ENCODE results near the gene LRRC25. TPM values are rescaled to one million over a fixed set of nuclear protein-coding genes. Genes with fewer than 3 reads are reported as not detected.
A peak's percentile ranks its signal among the peaks of the same experiment; 100 is the strongest.
"Not testable (repeated sequence)": the region's sequence is repeated elsewhere in the genome, so short reads cannot be mapped to it uniquely, and the experiment has no call there.

Gene LRRC25
- total RNA-seq, 1 experiment from 2014 or later: not detected

DNA sequence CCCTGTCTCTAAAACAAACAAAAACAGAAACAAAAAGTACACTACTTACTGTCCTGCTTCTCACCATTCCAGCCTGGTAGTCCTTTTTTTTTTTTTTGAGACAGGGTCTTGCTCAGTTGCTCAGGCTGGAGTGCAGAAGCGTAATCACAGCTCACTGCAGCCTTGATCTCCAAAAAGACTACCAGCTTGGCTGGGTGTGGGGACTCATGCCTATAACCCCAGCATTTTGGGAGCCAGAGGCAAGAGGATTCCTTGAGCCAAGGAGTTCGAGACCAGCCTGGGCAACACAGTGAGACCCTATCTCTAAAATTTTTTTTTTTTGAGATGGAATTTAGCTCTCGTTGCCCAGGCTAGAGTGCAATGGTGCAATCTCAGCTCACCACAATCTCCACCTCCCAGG is 16.6 kb downstream of the LRRC25 start:
- DNase-seq (ENCODE audit: low read depth): no peak

DNA sequence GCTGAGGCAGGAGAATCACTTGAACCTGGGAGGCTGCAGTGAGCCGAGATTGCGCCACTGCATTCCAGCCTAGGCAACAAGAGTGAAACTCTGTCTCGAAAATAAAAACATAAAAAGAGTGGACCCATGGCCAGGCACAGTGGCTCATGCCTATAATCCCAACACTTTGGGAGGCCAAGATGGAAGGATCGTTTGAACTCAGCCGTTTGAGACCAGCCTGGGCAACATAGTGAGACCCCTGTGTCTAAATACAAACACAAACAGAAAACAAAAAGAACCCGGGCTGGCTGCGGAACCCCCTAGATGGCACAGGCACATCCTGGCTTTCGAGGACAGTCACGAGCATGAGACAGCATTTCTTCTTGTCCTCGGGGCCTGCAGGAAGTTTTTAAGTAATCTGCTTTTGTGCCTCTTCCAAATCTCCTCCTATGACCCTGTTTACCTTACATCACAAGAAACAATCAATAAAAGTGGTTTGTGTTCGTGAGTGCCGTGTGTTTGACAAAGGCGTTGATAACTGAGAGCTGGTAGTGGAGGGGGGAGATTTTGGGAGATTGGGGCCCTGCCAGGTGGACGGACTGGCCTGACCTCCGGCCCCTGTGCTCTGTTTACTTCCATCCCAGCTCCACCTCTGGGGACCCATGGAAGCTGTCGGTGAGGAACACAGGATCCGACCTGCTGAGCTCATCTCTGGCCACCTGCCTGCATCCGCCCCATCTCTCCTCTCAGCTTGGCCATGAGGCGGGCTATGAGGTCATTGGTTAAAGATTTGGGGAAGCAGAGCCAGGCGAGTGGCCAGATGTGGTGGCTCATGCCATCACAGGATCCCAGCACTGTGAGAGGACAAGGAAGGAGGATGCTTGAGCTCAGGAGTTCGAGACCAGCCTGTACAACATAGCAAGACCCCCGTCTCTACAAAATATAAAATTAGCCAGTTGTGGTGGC is 17.3 kb downstream of the LRRC25 start:
- peak; percentile 89 for DNase-seq (ENCODE audit: low read depth)

DNA sequence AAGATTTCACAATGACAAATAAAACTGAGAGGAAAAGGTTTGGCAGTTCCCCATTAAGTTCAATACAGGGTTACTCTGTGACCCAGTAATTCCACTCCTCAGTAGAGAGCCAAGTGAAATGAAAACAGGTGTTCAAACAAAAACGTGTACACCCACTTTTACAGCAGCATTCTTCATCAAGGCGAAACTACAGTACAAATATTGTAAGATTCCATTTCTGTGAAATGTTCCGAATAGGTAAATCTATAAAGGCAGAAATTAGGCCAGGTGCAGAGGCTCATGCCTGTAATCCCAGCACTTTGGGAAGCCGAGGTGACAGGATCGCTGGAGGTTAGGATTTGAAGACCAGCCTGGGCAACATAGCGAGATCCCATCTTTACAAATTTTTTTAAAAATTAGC is 20.4 kb downstream of the LRRC25 start:
- DNase-seq (ENCODE audit: low read depth): no peak

DNA sequence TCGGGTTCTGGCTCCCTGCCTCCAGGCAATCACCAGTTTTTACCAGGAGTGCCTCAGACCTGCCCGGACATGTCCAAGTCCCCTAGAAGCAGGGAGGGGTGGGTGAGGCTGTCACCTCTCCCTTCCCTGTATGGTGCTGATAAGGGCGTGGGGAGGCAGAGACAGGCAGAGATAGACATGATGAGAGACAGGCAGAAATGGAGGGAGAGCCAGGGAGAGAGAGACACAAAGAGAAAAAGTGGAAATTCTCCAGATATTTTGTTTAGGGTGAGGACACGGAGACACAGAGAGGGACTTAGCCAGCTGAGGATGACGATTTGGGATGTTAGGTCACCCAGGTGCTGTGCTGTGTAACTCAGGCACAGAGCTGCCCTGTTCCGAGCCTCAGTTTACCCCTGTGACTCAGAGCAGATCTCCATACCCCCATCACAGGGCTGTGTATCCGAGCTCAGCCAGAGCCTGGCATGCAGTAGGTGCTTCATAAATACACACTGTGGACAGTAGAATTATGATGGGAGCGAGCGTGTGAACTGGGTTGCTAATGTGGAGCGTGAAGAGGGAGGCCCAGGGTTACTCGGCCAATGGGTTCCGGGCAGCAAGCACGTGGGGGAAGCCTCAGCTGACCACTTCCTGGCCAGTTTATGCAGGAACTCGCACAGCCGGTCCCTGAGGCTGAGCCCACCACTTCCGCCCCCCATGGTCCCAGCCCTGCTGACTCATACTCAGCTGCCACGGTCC is 23.4 kb downstream of the LRRC25 start:
- DNase-seq (ENCODE audit: low read depth): peak; percentile 99

DNA sequence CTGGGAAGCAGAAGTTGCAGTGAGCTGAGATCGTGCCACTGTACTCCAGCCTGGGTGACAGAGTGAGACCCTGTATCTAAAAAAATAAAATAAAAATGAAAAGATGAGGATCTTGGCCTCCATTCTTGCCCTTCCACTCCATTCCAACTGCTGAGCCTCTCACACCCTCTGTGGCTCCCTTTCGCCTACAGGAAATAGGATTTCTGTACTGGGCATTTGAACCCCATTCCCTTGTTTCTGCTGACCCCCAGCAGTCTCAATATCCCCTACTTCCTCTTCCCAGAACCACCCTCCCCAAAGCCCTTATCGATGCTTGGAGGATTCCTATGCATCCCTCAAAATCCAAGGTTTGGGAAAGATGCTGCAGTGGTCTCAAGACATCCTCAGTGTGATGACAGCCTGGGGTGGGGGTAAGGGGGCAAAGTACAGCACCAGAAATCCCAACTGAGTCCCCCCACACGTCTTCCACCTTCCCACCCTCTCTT is 24.0 kb downstream of the LRRC25 start:
- DNase-seq (ENCODE audit: low read depth): no peak

DNA sequence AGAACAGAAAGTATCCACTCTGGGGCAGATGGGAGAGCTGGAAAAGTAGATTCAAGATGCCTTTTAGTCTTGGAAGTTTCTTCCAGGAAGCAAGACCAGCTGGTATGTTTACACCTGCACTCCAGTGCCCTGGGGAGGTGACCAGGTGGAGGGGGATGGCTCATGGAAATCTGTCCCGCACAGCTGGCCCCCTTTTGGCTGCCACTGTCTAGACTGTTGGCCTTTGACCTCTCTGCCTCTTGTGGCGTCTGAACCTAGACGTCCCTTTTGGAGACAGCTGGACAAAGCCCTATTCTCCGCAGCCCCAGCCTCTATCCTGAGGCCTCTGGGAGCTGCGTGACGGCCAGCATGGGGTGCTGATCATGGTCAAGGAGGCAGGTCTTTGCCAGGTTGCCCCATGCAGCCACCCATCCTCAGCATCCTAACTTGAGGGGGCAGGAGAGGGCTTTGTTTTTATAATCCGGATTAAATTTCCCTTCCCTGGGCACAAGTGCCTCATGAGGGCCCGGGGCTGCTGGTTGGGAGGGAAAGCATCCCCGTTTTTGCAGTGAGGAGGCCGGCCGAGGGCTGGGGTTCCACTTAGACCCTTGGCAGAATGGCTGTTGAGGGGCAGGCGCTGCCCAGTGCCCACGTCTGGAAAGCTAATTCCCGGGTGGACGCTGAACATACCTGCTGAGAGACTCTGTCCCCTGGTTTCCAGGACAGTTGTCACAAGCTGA is 28.8 kb downstream of the LRRC25 start:
- no peak for DNase-seq (ENCODE audit: low read depth)

DNA sequence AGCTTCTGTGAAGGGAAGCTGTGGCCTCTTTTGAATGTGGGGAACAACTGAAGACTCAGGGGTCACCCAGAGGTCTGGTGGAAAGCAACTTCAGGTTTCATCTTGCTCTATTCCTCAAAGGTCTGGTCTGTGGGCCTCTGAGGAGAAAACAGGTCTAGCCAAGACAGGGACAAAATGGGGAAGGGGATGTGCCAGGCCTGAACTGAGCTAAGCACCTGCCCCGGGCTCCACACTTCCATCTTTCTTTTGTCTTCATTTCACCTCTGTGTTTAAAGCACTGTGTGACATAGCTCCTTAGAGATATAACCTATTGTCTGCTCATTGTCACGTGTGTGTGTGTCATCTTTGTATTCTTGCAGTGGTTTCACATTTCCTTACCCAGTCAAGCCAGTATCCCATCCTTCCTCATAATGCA is 31.4 kb downstream of the LRRC25 start:
- DNase-seq (ENCODE audit: low read depth): peak; percentile 38

DNA sequence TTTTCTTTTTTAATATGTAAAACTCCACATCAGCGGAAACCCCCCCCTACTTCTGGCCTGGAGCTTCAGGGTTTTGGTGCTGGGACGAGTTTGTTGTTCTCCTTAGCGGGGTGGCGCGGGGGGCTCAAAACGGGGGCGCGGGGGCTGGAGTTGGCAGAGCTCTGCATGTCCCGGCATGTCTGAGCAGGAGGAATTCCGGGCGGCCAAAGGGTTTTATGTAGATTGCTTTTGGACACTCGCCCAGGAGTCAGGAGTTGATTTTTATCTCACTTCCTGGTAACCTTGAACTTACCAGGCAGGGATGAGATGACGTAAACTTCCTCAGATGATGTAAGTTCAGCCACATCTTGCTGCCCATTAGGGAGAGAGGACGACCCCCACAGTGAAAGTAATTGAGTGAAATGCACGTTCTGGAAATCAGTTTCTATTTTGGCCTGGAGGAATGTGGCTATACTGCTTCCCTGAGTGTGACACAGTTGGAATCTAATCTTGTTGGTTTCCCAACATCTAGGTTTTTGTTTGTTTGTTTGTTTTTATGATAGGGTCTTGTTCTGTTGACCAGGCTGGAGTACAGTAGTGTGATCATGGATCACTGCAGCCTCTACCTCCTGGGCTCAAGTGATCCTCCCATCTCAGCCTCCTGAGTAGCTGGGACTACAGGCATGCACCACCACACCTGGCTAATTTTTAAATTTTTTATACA is 32.4 kb downstream of the LRRC25 start:
- peak; percentile 96 for DNase-seq (ENCODE audit: low read depth)

DNA sequence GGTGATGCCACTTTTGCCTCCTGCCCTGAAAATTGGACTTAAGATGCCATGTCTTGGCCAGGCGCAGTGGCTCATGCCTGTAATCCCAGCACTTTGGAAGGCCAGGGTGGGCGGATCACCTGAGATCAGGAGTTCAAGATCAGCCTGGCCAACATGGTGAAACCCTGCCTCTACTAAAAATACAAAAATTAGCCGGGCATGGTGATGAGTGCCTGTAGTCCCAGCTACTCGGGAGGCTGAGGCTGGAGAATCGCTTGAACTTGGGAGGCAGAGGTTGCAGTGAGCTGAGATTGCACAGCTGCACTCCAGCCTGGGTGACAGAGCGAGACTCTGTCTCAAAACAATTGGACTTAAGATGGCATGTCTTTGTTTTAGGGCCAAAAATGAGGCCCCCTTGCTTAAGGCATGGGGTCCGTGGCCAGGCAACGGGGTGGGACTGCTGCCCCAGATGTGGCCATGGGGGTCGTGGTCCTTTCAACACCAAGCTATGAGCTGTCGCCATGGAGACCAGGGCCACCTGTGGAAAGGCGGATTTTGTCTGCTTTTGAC is 33.1 kb downstream of the LRRC25 start:
- not testable (repeated sequence) for DNase-seq (ENCODE audit: low read depth)

DNA sequence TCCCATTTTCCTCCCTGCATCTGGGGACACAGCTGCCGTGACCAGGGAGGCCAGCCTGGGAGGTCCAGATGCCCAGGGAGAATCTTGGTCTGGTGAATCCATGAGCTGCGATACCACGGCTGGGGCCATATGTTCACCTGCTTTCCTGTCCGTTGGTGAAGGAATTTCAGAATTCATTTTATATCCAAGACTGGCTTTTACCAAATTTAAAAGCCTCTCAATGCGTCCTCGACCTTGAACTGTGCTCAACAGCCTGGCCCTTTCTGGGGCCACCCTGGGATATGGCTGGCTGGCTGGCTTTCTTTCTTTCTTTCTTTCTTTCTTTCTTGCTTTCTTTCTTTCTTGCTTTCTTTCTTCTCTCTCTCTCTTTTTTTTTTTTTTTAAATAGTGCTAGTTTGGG is 33.6 kb downstream of the LRRC25 start:
- no peak for DNase-seq (ENCODE audit: low read depth)

DNA sequence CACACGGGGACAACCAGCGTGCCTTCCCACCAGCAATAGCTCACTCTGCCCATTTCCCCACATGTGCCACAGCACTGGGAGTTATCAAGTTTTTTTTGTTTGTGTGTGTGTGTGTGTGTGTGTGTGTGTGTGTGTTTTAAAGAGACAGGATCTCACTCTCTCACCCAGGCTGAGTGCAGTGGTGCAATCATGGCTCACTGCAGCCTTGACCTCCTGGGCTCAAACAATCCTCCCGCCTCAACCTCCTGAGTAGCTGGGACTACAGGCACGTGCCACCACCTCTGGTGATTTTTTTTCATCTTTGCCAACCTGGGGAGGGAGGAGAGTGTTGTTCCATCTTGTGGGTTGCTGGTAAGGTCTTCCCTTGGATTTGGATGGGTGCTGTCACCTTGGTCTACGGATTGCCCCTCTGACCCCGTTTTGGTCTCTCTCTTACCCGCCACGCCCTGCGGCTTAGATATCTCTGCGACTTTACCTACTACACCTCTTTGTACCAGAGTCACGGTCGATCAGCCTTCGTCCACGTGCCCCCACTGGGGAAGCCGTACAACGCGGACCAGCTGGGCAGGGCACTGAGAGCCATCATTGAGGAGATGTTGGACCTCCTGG is 34.4 kb downstream of the LRRC25 start:
- DNase-seq (ENCODE audit: low read depth): no peak

DNA sequence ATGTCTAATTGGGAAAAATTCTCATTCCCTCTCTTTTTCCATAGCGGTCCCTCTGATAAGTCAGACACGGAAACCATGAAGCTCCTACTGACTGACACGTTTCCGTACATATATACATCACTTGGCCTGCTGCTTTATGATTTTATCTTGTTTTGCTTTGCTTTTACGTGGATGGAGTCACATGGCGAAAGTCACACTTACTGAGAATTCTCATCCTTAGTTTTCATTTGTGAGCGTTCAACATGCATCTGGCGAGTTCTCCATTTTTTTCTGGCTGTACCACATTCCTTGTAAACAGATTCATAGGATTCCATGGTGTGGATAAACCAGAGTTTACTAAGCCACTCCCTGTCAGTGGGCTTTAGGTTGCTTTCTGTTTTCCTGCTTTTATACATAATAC is 35.8 kb downstream of the LRRC25 start:
- no peak for DNase-seq (ENCODE audit: low read depth)

DNA sequence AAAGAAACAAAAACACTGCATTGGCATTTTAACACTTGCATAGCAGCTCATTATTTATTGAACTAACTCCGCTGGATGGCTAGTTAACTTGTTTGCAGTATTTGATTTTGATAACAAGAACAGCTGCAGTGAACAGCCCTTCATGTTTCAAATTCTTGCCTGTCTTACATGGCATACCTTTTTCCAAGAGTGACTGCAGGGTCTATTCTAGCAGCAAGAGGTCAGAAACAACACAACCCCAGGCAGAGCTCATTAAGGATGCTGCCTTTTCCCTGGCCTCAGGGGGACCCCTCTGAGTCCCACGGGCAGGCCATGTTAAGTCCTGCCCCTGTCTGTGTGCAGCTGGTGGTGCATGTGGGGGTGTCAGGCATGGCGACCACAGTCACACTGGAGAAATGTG is 40.4 kb downstream of the LRRC25 start:
- DNase-seq (ENCODE audit: low read depth): no peak

DNA sequence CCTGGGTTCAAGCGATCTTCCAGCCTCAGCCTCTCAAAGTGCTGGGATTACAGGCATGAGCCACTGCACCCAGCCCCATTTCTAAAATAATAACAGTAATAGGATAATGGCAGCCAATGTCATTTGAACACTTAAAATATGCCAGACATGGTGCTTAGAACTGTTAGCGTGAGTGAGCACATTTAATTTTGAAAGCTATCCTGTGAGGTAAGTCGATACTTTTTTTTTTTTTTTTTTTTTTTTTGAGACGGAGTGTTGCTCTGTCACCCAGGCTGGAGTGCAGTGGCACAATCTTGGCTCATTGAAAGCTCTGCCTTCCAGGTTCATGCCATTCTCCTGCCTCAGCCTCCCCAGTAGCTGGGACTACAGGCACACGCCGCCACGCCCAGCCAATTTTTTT is 42.7 kb downstream of the LRRC25 start:
- DNase-seq (ENCODE audit: low read depth): not testable (repeated sequence)

DNA sequence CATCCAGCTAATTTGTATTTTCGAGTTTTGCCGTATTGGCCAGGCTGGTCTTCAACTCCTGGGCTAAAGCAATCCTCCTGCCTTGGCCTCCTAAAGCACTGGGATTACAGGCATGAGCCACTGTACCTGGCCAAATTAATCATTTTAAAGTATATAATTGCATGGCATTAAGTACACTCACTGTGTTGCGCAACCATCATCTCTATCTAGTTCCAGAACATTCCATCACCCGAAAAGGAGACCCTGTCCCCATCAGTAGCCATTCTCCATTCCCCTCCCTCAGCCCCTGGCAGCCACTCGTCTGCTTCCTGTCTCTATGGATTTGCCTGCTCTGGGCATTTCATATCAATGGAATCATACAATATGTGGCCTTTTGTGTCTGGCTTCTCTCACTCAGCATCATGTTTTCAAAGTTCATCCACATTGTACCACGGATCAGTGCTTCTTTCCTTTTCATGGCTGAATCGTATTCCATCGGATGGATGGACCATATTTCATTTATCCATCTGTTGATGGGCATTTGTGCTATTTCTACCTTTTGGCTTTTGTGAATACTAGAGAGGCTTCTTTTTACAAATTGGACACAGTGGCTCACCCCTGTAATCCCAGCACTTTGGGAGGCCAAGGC is 43.9 kb downstream of the LRRC25 start:
- no peak for DNase-seq (ENCODE audit: low read depth)

DNA sequence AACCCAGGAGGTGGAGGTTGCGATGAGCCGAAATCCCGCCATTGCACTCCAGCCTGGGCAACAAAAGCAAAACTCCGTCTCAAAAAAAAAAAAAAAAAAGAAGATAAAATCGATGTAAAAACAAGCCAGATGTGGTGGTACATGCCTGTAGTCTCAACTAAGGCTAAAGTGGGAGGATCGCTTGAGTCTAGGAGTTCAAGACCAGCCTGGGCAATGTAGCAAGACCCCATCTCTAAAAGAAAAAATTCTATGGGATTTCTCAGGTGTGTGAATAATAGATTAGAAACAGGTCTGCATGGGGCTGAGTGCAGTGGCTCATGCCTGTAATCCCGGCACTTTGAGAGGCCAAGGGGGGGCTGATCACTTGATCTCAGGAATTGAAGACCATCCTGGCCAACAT is 45.9 kb downstream of the LRRC25 start:
- DNase-seq (ENCODE audit: low read depth): no peak

DNA sequence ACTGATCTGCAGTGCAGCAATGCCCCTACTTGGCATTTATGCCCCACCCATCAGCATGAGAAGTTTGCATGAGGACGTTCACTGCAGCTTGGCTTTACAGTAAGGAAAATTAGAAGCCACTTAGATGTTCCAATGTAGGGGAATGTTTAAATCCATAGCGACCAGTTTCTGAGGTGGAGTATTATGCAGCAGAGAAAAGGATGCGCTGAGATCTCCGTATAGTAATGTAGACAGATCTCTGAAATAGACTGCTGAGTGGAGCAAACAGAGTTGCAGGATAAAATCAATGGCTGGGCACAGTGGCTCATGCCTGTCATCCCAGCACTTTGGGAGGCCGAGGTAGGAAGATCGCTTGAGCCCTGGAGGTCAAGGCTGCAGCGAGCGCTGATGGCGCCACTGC is 46.9 kb downstream of the LRRC25 start:
- no peak for DNase-seq (ENCODE audit: low read depth)

DNA sequence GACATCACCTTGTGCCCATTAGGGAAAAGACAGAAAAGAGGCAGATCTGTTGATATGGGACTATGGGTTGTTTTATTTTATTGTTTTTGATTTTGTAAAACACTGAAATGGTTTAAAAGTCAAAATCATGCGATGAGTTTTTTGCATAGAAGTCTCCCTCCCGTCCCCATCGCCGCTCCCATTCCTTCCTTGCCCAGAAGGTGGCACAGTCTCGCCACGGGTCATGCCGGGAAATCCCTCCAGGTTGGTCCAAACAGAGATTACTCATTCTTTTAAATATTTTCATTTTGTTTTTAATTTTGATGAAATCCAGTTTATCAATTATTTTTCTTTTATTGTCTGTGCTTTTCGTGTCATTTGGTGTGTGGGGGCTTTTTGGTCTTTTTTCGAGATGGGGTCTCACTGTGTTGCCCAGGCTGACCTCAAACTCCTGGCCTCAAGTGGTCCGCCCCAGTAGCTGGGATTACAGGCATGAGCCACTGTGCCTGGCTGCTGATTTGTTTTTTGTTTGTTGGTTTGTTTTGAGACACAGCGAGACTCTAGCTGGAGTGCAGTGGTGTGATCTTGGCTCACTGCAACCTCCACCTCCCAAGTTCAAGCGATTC is 47.8 kb downstream of the LRRC25 start:
- DNase-seq (ENCODE audit: low read depth): peak; percentile 74

DNA sequence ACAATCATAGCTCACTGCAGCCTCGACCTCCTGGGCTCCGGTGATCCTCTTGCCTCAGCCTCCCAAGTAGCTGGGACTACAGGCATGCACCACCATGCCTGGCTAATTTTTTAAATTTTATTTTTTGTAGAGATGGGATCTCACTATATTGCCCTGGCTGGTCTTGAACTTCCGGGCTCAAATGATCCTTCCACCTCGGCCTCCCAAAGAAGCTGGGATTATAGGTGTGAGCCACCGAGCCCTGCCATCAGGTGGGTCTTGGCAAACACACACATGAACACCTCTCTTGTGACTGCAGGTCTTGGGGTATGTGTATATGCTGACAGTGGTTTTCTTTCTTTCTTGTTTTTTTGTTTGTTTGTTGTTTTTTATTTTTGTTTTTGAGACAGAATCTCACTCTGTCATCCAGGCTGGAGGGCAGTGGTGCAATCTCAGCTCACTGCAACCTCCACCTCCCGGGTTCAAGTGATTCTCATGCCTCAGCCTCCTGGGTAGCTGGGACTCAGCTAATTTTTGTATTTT is 48.5 kb downstream of the LRRC25 start:
- not testable (repeated sequence) for DNase-seq (ENCODE audit: low read depth)

DNA sequence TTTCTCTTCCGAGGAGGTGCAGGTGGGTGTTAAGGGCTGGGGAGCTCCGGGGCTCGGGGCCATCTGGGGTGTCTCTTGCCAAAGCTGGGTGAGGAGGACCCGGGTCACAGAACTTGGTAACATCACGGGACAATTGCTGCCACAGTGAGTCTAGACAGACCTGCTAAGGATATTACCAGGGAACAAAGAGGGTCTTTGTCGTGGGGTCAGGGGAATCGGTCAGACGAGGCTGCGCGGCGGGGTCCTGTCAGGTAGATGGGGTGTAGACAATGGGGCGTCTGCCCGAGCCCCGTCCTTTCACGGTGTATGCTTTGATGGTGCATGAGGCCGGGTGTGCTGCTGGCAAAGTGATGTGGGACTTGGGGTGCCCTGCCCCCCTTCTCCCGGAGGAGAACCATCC is 49.3 kb downstream of the LRRC25 start:
- DNase-seq (ENCODE audit: low read depth): no peak

All from Daoy (cell line).